ENCODE results near the gene SCLY. TPM values are rescaled to one million over a fixed set of nuclear protein-coding genes. Genes with fewer than 3 reads are reported as not detected.

SCLY gene
- polyA plus RNA-seq, 2 of the 4 experiments (the other 2 are of a cell fraction), result 19.0 to 28.3 TPM

DNA sequence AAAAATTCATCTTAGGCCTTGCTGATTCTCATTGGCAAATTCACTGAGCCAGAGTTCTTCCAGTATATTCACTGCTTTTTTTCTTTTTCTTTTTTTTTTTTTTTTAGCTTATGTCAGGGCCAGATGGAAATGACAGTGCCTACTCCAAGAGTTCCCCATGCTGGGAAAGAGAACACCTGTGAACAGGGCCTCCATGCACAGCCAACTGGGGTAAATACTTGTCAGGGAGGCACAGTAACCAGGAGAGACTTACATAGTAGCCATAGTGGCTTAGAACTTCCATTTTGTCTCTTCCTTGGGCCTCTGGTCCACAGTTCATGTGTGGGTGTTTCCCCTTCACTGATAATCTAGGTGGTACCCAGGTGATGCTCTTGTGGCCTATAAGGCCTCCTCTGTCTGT, 15.2 kb upstream of the SCLY start:
- ChIA-PET CTCF (no interaction called here), POLR2A (no interaction called here)
- no peak for ATAC-seq
- no peak overlapping the region for H3K4me2 ChIP-seq
- DNase-seq (ENCODE audit: low read depth in 1 of 2, low spot score in 1 of 2), result no peak
- no peak for FAIRE-seq
- no peaks in the 10 kb centered on the region for H3K9me3 ChIP-seq
- H3K27ac ChIP-seq, result no peak overlapping the region
- no peaks in the 10 kb centered on the region for H3K4me1 ChIP-seq
- TF ChIP-seq JUNB (IDR thresholded peaks at IDR 0.05) (no peak), RCOR1 (IDR thresholded peaks at IDR 0.05; ENCODE audit: low read depth, low read length) (no peak), KDM5A (IDR thresholded peaks at IDR 0.05) (no peak), EHMT2 (IDR thresholded peaks at IDR 0.05; ENCODE audit: low read depth) (no peak), EHF (CRISPR knock-in tag; IDR thresholded peaks at IDR 0.05) (no peak), MYC (IDR thresholded peaks at IDR 0.05; ENCODE audit: borderline replicate concordance, low read length) (no peak)
- no peak overlapping the region for H3K4me3 ChIP-seq

- H3K4me3 ChIP-seq, result no peak overlapping the region
- ATAC-seq (no peak), FAIRE-seq (no peak), DNase-seq (ENCODE audit: low read depth in 1 of 2, low spot score in 1 of 2) (no peak)
- TF ChIP-seq TP53 (CRISPR knock-in tag; IDR thresholded peaks at IDR 0.05) (no peak), EHMT2 (IDR thresholded peaks at IDR 0.05; ENCODE audit: low read depth) (no peak), MAZ (IDR thresholded peaks at IDR 0.05; ENCODE audit: borderline replicate concordance, low read depth, low read length) (no peak), RNF2 (IDR thresholded peaks at IDR 0.05; ENCODE audit: borderline replicate concordance, low read depth) (no peak), JUN (IDR thresholded peaks at IDR 0.05) (no peak), CTCF (IDR thresholded peaks at IDR 0.05) (no peak), HMGXB4 (CRISPR knock-in tag; IDR thresholded peaks at IDR 0.05; ENCODE audit: borderline replicate concordance) (no peak), HEYL (CRISPR knock-in tag; IDR thresholded peaks at IDR 0.05) (no peak), RARB (CRISPR knock-in tag; IDR thresholded peaks at IDR 0.05) (no peak), MAX (IDR thresholded peaks at IDR 0.05) (no peak), POLR2AphosphoS2 (conservative IDR thresholded peaks at IDR 0.05; ENCODE audit: low read length) (no peak), HOXB5 (CRISPR knock-in tag; IDR thresholded peaks at IDR 0.05) (no peak), NR3C1 (IDR thresholded peaks at IDR 0.05) (no peak), GATA3 (IDR thresholded peaks at IDR 0.05; ENCODE audit: borderline replicate concordance) (no peak), NPAS2 (CRISPR knock-in tag; IDR thresholded peaks at IDR 0.05; ENCODE audit: borderline replicate concordance) (no peak), SREBF2 (IDR thresholded peaks at IDR 0.05) (no peak), HDAC2 (IDR thresholded peaks at IDR 0.05) (no peak)
- TF ChIP-seq, protein P1, sequence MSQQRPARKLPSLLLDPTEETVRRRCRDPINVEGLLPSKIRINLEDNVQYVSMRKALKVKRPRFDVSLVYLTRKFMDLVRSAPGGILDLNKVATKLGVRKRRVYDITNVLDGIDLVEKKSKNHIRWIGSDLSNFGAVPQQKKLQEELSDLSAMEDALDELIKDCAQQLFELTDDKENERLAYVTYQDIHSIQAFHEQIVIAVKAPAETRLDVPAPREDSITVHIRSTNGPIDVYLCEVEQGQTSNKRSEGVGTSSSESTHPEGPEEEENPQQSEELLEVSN (IDR thresholded peaks at IDR 0.05; ENCODE audit: borderline replicate concordance, low read depth), result no peak
- ChIA-PET CTCF (no interaction called here), POLR2A (interaction anchor here (1.2 kb wide), 1 partner anchor 14 kb away, joined by 3 read pairs; the partner anchor contains the start of gene SCLY)
- H3K9me3 ChIP-seq, result no peaks in the 10 kb centered on the region
- H3K4me2 ChIP-seq, result no peak overlapping the region
- no peak overlapping the region for H3K27ac ChIP-seq
- no peaks in the 10 kb centered on the region for H3K4me1 ChIP-seq
- 83% methylated on average over 2 of the region's 2 CpGs for WGBS (ENCODE audit: missing lambda C conversion rate)
These were observed 14.0 kb upstream of the SCLY start for GRCh38 chr2:238046725-238047270.
